ENCODE results near the gene KAT8. TPM values are rescaled to one million over a fixed set of nuclear protein-coding genes. Genes with fewer than 3 reads are reported as not detected.

The KAT8 gene
- total RNA-seq, 1 experiment from 2014 or later, result 45.2 TPM

Small RNA genes within 50 kb of the gene (small RNA-seq; reads per million reads assigned to genes)
- 0 reads per million in 2 experiments for gene AC009088.4
- gene NDUFA3P6, result 0 reads per million in 2 experiments

Other genes with a start within 250 kb of the KAT8 start
- 34.1 and 45.1 TPM in 2 replicates for gene BCL7C, start 223.6 kb upstream of the KAT8 start, total RNA-seq (2014; rRNA removed; shearing (Covaris generic))
- 0.59 and 0.92 TPM in 2 replicates for gene CTF1, start 221.1 kb upstream of the KAT8 start, total RNA-seq (2014; rRNA removed; shearing (Covaris generic))
- 12.3 and 14.2 TPM in 2 replicates for gene FBXL19, start 194.1 kb upstream of the KAT8 start, total RNA-seq (2014; rRNA removed; shearing (Covaris generic))
- 20.1 and 21.9 TPM in 2 replicates for gene ORAI3, start 168.6 kb upstream of the KAT8 start, total RNA-seq (2014; rRNA removed; shearing (Covaris generic))
- 5.0 and 6.8 TPM in 2 replicates for gene SETD1A, start 159.9 kb upstream of the KAT8 start, total RNA-seq (2014; rRNA removed; shearing (Covaris generic))
- 16.0 and 17.0 TPM in 2 replicates for gene HSD3B7, start 132.5 kb upstream of the KAT8 start, total RNA-seq (2014; rRNA removed; shearing (Covaris generic))
- gene STX1B, start 107.0 kb upstream of the KAT8 start, total RNA-seq (2014; rRNA removed; shearing (Covaris generic)), result 0.10 and 0.46 TPM in 2 replicates
- gene STX4, start 84.1 kb upstream of the KAT8 start, total RNA-seq (2014; rRNA removed; shearing (Covaris generic)), result 19.1 and 25.1 TPM in 2 replicates
- gene ZNF668, start 43.4 kb upstream of the KAT8 start, total RNA-seq (2014; rRNA removed; shearing (Covaris generic)), result 8.5 and 10.6 TPM in 2 replicates
- 12.6 and 13.8 TPM in 2 replicates for gene ZNF646, start 43.2 kb upstream of the KAT8 start, total RNA-seq (2014; rRNA removed; shearing (Covaris generic))
- gene PRSS53, start 28.7 kb upstream of the KAT8 start, total RNA-seq (2014; rRNA removed; shearing (Covaris generic)), result 1.3 TPM in 2 replicates
- 138 and 148 TPM in 2 replicates for gene VKORC1, start 22.9 kb upstream of the KAT8 start, total RNA-seq (2014; rRNA removed; shearing (Covaris generic))
- gene BCKDK, start 9.3 kb upstream of the KAT8 start, total RNA-seq (2014; rRNA removed; shearing (Covaris generic)), result 24.0 and 26.9 TPM in 2 replicates
- gene PRSS8, start 18.1 kb downstream of the KAT8 start, total RNA-seq (2014; rRNA removed; shearing (Covaris generic)), result not detected in 2 replicates
- not detected in 2 replicates for gene PRSS36, start 32.4 kb downstream of the KAT8 start, total RNA-seq (2014; rRNA removed; shearing (Covaris generic))
- 27.3 and 49.7 TPM in 2 replicates for gene FUS, start 62.5 kb downstream of the KAT8 start, total RNA-seq (2014; rRNA removed; shearing (Covaris generic))
- gene PYCARD, start 85.1 kb downstream of the KAT8 start, total RNA-seq (2014; rRNA removed; shearing (Covaris generic)), result not detected in 2 replicates
- gene TRIM72, start 96.5 kb downstream of the KAT8 start, total RNA-seq (2014; rRNA removed; shearing (Covaris generic)), result under 0.01 TPM in 1 of 2 replicates, not detected in the other
- not detected in 2 replicates for gene PYDC1, start 99.5 kb downstream of the KAT8 start, total RNA-seq (2014; rRNA removed; shearing (Covaris generic))
- gene ITGAM, start 142.3 kb downstream of the KAT8 start, total RNA-seq (2014; rRNA removed; shearing (Covaris generic)), result not detected in 2 replicates
- not detected in 2 replicates for gene ITGAX, start 237.5 kb downstream of the KAT8 start, total RNA-seq (2014; rRNA removed; shearing (Covaris generic))

Data from NCI-H460 (cell line).